HG02571 (cell line): ENCODE measurements around the gene MAL.
A peak's percentile ranks its signal among the peaks of the same experiment; 100 is the strongest.

Source experiments
- ATAC-seq: cut with Tn5 transposase; IDR thresholded peaks from one replicate; pipeline ENCODE4 v1.9.1; 2021; ENCODE audit warnings: mild to moderate bottlenecking, moderate library complexity; ENCODE audit not compliant: unreplicated experiment

Gene MAL

DNA sequence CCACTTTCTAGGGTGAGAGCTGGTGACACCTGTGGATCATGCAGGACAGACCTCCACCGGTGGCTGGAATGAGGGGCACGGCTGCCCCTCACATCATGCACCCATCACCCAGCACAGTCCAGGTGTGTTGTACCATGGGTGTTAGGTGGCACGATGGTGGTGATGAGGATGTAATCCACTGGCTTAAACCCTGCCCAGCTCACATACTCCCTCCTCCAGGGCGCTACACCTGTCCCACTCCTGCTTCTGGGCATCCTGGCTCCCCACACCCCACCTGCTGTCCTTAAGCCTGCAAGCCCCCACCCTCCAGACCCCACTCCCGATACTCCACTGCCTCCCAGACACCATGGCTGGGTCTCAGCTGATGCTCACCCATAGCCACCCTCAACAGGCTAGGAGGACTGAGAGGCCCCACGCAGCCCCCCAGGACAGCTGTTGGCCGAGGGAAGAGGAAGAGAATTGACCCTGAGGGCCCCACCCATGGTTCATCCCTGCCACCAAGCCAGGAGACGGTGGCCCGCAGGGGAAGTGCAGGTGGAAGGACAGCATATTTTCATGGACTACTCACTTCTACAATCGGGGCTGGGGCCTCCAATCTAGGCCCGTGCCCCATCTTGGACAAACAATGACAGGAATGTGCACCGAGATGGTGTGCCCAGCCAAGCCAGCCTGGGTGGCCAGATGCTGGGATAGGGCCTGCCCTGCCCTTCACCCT is 34.3 kb downstream of the MAL start:
- no peak for ATAC-seq

DNA sequence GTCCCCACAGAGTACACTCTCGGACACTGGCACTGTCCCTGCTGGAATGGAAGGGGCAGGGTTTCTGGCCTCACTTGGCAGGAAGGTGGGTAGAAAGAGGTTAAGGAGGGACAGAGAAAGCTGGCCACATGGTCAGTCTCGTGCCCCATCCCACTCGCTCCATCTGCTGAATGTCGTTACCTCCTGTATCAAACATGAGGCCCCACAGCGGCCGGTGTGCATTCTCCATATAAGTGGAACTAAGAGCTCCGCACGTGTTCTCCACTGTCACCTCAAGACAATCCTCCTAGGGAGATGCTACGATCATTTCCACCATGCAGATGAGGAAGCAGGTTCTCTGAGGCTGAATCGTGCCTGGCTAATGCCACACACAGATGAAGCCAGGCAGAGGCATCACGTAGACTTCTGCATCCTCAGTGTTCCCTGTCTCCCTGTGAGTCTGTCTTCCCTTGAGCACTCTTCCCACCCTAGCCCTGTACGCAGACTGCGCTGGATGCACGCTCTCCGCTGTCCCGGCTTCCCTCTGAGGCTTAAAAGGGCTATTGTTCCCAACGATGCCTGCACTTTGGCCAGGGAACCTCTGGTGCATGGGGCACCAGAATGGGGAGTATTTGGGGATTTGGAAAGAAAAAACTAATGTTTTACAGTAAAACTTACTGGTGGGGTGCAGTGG is 35.1 kb downstream of the MAL start:
- no peak for ATAC-seq

DNA sequence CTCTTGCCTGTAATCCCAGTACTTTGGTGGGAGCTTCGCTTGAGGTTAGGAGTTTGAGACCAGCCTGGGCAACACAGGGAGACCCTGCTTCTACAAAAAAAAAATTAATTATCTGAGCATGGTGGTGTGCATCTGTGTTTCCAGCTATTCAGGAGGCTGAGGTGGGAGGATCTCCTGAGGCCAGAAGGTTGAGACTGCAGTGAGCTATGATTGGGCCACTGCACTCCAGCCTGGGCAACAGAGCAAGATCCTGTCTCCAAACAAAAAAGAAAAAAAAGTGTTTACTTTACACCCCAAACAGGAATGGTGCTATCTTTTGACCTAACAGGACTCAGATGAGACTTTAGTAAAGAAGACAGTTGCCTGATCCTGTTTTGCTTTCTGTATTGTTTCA is 35.6 kb downstream of the MAL start:
- ATAC-seq, result no peak

DNA sequence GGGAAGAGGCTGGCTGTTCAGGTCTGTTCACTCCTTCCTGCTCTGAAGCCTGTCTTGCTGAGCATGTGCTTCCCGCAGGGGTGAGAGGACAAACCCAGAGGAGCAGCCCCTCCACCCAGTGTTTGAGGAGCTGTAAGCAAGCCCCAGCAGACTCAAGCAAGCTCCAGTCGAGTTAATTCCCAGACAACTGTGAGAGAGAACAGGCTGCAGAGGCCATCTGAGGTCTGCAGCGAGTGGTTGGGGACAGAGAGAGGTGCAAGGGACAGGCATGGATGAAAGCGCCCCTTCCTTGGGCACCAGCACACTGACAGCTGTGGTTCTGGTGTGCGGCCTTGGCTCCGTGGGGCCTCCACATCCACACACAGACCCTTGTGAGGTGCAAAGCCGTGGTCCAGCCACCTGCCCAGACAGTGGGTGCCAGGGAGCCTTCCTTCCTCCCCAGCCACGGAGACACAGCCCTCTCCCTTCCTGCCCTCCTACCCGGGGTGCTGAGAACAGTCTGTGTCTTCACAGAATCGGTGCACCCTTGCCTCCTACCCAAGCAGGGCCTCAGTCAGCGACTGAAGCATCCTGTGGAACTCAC is 36.2 kb downstream of the MAL start:
- no peak for ATAC-seq

DNA sequence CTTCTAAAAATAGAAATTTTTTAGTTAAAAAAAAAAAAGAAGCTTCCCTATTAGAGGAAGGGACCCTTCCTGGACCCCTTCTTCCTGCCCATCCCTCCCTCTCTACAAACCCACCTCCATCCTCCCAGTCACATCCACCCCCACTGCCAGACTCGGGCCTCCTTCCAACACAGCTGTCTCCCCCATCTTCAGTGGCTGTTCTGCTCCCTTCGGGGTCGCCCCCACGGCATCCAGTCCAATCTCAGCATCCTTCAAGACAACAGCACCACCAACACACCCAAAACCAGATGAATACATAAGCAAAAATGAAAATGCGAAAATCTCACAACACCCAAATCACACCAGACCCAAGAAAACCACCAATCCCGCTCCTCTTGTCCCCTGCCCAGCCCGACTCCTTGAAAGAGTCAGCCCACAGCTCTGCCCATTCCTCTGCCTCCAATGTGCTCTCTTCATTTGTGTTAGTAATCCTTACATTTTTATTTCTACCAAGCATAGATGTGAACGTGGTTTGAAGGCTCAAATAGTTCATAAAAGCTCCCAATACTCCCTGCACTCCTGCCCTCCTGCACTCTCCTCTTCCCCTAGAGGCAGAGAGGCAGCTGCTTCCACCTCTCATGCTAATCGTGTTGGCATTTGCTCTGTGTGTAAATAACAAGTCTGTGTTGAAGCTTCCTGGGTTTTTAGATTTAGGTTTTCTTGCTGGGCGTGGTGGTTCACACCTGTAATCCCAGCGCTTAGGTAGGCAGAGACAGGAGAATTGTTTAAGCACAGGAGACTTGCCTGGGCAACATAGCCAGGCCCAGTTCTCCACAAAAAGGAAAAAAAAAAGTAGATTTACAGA is 37.0 kb downstream of the MAL start:
- ATAC-seq, result no peak

DNA sequence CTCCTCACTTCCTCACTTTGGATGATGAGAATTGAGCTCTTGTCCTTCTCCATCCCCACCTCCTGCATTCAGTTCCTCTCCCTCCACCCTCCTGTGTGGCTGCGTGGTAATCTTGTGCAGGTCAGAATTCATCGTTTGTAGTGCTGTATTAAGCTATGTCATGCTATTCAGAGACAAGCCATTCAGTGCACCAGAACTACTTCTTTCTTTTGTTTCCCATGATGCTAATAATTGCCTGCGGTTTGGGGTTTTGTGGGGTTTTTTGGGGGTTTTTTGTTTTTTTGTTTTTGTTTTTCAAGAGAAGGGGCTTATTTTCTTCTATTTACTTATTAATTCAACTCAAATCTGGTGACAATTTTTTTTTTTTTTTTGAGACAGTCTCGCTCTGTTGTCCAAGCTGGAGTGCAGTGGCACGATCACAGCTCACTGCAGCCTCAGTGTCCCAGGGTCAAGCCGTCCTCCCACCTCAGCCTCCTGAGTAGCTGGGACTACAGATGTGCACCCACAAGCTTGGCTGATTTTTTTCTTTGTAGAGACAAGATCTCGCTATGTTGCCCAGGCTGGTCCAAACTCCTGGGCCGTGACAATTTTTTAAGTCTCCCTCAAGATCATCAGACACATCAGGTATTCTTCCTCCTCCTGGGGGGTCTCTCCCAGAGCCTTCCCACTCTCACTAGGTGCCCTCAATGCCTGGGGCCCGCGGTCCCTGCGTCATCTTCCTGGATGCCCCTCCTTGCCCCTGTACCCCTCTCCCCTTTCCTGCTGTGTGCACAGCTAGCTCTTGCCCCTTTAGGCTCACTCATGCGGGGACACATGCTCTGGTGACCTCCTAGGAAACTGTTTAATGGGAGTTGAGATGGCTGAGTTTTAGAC is 37.8 kb downstream of the MAL start:
- no peak for ATAC-seq

DNA sequence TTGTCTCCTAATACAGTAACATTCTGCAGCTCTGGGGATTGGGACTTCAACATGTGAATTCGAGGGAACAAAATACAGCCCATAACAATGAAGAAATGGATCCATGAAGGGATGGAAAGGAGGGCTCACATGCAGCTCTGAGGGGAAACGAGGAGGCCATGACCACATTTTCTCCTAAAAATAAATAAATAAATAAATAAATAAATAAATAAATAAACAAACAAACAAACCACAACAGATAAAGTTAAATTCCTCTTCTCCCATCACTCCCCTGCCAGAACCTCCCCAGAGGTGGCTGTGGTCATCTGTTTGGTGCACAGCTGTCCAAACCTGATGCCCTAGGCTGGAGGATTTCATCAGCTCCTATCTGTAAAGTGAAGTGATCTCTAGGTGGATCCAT is 42.7 kb downstream of the MAL start:
- ATAC-seq, result no peak

DNA sequence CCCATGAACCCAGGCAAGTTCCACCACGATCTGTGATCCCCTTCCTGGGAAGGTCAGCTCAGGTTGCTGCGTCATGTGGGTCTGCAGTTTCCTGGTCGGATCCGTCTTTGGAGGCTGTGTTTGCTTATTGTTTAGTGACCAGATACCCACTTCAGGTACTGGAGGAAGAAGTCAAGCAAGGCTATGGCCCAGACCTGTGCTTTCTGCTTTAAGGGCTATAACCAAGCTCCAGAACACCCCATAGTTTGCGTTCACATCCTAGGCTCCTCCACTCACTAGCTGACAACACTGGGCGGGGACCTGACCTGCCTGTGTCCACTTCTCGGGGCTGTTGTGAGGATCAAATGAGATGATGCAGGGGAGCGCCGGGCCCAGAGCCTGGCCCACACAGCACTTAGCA is 44.0 kb downstream of the MAL start:
- ATAC-seq, result no peak

DNA sequence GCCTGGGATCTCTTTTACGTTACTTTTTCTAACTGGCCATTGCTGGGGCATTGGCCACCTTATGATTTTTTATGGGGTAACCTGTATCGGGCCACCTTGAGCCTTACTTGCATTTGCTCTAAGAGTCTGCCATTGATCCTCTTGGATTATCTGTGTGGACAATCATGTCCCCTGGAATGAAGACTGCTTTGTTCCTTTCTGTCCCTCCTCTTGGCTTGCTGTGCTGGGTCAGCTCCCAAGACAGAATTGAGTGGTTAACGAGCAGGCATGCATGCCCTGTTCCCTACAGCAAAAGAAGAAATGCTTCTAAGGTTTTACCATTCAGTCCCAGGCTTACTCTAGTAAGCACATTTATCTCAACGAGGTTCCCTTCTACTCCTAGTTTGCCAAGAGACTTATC is 46.3 kb downstream of the MAL start:
- ATAC-seq, result no peak

DNA sequence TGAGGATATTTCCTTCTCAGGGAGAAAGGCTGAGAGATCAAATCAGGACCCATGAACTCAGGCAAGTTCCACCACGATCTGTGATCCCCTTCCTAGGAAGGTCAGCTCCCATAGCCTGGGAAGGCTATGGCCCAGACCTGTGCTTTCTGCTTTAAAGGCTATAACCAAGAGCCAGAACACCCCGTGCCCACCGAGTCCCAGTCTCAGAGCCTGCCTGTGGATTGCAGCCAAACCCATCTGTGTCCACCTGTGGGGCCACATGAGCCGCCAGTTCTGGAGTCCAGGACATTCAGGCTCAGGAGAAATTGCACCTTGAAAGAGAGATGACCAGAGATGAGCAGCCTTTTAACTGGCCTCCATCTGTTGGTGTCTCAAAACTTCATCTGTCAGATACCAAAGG is 46.9 kb downstream of the MAL start:
- no peak for ATAC-seq

DNA sequence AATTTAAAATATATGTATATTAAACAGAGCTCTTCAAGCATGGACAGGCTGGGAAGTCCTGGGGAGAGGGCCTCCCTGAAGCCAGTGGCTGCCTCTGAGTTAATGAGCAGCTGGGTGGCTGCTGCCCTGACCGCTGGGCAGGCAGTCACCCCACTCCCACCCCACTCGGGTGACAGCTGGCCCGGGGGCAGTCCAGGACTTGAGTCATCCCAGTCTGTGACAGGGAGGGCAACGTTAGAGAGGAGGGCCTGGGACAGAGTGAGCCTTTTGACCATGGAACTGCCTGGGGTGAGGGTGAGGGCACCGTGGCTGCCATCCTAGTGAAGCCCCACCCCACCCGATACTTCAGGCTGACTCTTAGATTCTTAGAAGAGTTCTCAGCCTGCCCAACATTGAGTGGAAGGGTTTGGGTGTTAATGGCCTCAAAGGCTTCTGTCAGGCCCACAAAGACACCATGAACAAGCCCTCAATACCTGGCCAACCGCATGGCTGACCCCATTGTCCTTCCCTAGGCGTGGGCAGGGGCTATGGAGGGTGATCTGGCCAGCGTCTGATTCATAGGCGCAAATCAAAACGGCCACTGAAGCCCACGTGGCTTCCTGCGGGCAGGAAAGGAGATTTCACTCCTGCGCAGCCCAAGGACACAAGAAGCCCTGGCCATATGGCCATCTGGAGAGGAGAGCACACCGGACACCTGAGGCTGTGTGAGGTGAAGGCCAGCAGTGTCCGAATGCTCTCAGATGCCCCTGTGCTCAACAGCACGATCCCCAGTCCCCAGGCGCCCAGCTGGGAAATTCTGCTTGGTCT is 48.6 kb downstream of the MAL start:
- ATAC-seq, result no peak

DNA sequence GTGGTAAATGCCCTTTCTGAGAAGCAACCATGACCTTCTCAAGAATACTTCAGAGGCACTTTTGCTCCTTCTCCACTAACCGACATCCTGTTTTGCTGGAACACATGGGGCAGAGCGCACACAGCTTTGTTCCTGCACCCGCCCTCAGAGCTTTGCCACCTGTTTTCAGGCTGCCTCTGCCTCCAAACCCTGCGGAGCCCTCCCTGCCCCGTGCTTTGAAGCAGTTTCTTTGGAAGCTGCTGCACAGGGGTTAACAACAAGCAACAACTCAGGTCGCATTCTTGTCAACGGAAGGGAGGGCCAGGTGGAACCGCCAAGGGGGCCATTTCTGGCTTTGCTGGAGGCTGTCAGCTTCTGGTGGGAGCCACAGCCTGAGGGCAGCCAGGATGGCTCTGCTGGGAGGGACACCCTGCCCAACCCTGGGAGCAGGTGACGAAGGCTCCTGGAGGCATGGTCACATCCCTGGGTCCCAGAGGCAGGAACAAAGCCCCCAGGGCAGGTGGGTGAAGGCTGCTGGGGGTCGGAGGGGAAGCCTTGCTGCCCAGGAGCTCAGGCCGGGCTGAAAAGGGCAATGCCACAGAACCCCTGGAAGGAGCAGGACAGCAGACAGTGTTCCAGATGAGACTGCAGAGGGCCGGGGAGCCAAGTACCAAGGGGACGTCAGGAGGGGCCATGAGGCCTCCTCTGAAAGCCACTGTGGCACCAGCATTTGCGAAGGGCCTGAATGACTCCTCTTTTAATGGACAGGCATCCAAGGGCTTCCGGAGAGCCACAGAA is 49.3 kb downstream of the MAL start:
- ATAC-seq, result no peak

DNA sequence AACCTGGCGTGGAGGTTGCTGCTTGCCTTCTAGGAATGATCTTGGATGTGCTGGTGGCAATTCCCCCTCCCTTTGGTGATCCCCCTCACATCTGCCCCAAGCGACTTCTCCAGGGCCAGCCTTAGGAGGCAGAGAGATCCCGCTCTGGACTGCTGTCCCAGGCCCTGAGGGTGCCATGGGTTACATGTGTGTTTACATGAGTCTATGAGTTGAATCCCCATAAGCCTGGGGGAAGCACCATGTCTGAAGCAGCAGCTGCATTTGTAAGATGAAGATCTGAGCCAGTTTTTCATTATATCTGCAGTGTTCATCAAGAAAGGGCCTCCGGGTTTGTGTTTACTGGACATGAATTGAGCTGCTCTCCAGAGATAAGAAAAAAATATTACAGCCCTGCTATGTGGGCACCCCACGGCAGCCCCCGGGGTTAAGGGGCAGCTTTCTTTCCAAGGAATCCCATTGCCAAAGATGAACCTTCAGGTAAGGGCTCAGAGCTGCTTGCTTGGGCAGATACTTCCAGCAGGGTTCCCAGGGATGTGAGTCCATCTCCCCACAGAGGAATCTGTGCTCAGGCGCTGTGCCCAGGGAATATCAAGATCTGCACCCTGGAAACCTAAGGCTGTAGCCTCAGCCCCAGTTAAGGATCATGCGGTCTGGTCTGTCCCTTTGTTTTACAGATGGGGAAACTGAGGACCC is 50.1 kb downstream of the MAL start:
- ATAC-seq, result no peak

DNA sequence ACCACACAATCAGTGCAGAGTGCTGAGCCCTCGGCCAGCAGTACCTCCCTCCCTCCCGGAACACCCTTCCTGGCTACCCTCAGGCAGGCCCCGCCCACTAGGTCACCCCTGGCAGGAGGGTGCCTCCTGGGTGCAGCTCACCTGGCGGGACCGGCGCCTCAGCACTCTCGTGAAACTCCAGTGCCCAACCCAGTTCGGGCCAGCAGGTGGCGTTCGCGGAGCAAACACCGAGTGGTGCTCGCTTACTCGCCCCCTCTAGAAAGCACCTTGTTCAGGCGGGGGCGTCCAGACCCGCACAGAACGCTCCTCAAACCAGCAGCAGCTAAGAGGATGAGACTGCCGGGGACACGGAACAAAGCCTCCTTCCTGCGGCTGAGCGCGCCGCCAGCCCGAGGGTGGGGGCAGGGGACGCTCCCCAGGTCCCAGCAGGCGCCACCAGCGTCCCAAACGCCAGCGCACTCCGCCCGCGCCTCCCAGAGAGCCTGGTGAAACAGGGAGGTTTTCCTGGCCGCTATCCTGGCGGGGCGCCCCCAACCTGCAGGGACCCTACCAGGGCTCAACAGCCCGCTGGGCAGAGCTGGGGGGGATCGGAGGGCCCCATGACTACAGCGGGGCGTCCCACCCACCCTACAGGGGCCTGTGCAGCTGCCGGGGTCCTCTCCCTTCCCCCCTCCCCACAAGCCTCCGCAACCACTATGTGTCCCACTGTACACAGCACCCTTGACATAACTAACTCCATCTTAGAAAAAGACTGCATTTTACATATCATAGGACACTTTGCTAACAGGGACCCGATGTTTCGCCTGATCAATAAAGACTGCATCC is 51.4 kb downstream of the MAL start:
- ATAC-seq, result peak; percentile 77

DNA sequence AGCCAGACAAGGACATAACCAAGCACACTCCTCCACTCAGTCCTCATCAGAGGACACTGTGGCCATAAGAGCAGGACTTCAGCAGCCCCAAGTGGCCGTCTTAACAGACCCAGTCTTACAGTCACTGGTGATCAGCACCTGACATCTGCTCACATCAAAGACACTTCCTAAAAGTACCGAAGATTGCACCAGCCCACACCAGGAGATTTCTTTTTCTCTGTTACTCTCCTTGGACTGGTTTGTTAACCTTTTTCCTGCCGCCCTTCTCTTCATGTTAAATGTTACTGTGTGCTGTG is 52.0 kb downstream of the MAL start:
- ATAC-seq, result no peak

DNA sequence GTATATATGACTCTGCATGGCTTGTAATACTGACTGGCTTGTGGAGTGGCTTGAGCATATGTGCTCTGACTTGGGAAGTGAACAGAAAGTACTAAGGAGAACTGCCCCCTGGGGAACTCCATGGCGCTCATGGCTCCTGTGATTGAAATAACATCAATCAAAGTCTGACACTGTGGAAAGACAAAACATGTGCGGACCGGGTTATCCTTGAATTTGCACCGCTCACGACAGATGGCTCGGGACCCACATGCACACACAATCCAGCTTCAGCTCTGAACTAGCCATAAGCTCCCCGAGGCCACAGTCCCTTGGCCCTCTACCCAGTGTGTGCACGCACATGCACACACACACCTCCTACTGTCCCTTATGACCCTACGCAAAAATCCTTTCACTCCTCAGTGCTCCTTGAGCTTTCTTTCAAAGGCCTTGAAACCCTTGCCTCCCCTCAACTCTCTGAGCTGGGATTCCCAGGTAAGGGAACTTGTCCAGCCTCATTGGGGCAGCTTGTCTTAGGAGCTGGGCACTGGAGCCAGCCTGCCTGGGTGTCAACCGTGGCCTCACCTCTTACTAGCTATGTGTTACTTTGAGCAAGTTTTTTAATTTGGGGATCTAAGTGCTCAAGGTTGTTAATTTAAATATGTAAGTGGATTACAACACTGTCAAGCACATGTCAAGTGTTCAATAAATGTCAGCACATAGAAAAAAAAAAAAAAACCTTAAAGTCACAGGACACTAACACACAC is 52.5 kb downstream of the MAL start:
- no peak for ATAC-seq

DNA sequence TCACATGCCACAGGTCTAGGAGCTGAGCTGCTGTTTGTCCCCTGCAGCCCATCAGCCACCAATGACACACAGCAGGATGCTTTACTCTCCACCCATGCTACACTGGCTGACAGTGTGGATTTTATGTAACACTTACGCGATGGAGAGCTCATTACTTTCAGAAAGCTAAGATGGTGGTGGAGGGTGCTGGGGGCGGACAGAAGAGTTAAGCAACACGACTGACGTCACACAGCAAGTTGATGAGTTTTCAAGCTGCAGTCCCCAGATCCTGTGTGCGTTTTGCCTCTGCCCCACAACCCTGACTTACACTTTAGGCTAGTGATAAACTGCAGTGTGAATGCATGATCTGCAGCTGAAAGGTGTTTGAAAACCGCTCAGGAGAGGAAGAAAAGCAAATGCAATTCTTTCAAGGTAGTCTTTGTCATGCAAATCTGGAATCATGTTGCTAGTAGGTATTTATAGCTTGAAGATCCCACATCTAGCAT is 53.7 kb downstream of the MAL start:
- no peak for ATAC-seq
